ENCODE data around the gene TDRD7.
"Not testable (repeated sequence)": the region's sequence is repeated elsewhere in the genome, so short reads cannot be mapped to it uniquely, and the experiment has no call there.

TDRD7 gene

GRCh38 chr9:97480174-97480573 is 68.3 kb downstream of the TDRD7 start:
- no peak for TF ChIP-seq CTCF (conservative IDR thresholded peaks at IDR 0.05)
- H3K27ac ChIP-seq = peak overlapping the region; percentile 52; the same call in 1 of the 2 replicates

GRCh38 chr9:97480749-97481148 is 68.9 kb downstream of the TDRD7 start:
- TF ChIP-seq CTCF (conservative IDR thresholded peaks at IDR 0.05) = no peak

GRCh38 chr9:97484134-97484533 is 72.2 kb downstream of the TDRD7 start:
- no peak for TF ChIP-seq CTCF (conservative IDR thresholded peaks at IDR 0.05)

More at GRCh38 chr9:97480749-97481148, 68.9 kb downstream of the TDRD7 start:
- H3K27ac ChIP-seq = no peak overlapping the region

GRCh38 chr9:97487107-97487506 is 75.2 kb downstream of the TDRD7 start:
- no peak overlapping the region for H3K27ac ChIP-seq
- peak; percentile 69 for TF ChIP-seq CTCF (conservative IDR thresholded peaks at IDR 0.05)

More at GRCh38 chr9:97484134-97484533, 72.2 kb downstream of the TDRD7 start:
- H3K27ac ChIP-seq = no peak overlapping the region

GRCh38 chr9:97487861-97488260 is 76.0 kb downstream of the TDRD7 start:
- TF ChIP-seq CTCF (conservative IDR thresholded peaks at IDR 0.05) = no peak
- H3K27ac ChIP-seq = no peak overlapping the region

- TF ChIP-seq CTCF (conservative IDR thresholded peaks at IDR 0.05) = no peak
Observed at GRCh38 chr9:97491216-97491999, 79.5 kb downstream of the TDRD7 start.

GRCh38 chr9:97497558-97498375 is 85.9 kb downstream of the TDRD7 start:
- not testable (repeated sequence) for H3K27ac ChIP-seq

More at GRCh38 chr9:97491216-97491999, 79.5 kb downstream of the TDRD7 start:
- H3K27ac ChIP-seq = no peak overlapping the region

GRCh38 chr9:97498846-97499245 is 87.0 kb downstream of the TDRD7 start:
- not testable (repeated sequence) for H3K27ac ChIP-seq
